Measurements from ENCODE around the gene NEK6.

Gene NEK6

DNA sequence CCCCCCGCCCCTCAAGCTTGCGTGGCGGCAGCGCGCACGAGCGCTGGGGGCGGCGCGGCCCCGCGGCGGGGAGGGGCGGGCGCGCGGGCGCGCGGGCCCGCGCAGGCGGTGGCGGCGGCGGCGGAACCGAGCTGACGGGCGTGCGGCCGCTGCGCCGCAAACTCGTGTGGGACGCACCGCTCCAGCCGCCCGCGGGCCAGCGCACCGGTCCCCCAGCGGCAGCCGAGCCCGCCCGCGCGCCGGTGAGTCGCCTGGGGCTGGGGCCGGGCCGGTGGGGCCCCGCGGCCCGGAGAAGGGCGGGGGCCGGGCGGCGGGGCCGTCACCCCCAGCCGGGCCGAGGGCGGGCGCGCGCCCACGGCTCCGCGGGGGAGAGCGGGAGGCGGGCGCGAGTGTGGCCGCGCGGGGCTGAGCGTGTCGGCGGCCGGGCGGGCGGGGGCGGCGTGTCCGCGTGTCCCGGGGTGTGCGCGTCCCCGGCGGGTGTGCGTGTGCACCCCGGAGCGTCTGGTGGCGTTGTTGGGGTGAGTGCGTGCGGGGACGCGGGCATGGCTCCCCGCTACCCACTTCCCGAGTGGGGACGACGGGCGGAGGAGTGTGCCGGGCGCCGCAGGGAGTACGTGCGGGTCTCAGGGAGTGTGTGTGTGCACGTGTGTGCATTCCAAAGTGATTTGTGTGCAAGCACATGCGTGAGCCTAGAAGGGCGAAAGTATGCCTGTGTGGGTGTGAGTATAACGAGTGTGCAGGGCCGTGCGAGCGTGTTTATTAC lies at the start of gene NEK6:
Gene NEK6 (plus strand): TSS at position 106 of the 763 bp plus-strand sequence. CDS start 44,016 bp downstream, outside the sequence.
- peak; percentile 40 for DNase-seq (ENCODE audit: low read depth, low spot score)

DNA sequence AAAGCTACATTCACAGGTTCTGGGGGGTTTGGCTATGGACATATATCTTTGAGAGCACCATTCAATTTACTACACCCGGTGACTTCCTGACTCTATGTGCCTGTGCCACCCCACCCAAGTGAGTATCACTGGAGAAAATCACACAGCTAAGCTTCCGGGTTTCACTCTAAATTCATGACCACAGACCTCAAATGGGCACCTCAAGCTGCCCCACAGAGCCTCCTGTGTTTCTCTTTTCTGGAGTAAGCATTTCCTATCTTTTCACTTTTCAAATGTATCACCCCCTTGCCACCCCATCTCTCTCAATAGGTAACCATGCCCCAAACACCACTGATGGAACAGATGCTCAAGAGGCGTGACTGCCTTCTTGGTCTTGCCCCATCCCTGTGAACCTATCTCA lies 49.2 kb upstream of the NEK6 start:
- no peak for DNase-seq (ENCODE audit: low read depth, low spot score)

DNA sequence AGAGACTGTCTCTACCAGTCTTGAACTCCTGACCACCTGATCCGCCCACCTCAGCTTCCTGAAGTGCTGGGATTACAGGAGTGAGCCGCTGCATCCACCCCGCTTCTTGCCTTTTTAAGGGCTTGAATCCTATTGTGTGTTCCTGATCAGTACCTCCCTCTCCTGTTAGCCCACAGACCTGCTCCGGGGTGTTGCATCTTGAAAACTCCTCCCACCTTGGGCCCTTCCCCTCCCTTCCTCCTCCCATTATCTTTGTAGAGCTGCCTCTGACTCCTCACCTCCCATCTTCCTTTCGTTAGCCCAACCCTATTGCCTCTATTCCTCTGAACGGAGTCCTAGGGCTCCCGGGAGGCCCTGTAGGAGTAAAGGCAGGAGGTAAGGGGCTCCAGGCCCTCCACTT lies 48.5 kb upstream of the NEK6 start:
- DNase-seq (ENCODE audit: low read depth, low spot score) = peak; percentile 83

DNA sequence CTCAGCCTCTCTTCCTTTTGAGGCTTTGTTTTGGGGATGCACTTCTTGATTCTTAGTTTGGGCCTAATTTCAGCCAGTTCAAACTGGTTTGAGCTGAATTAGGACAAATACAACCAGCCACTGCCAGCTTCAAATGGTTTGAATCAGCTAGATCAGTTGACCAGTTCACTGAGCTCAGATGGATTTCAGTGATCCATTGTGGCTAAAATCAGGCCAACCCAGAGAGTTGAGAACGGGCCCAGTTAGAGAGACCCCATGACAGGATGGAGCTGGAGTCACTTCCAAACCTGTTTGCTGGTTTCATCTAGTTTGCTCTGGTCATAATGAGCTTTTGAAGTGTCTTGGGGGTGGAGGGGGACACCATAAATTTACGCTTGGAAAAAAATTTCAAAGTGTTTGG lies 48.0 kb upstream of the NEK6 start:
- no peak for DNase-seq (ENCODE audit: low read depth, low spot score)

DNA sequence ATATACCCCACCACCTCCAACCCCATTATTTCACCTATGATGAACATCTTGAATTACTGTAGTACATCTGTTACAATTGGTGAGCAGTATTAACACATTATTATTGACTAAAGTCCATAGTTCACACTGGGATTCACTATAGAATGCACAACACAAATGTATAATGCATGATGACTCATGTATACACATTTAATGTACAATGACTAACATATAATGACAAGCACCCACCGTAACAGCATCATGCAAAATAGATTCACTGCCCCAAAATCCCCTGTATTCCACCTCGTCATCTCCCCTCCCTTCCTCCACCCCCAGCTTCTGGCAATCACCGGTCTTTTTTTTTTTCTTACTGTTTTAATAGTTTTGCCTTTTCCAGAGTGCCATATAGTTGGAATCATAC lies 47.1 kb upstream of the NEK6 start:
- no peak for DNase-seq (ENCODE audit: low read depth, low spot score)

DNA sequence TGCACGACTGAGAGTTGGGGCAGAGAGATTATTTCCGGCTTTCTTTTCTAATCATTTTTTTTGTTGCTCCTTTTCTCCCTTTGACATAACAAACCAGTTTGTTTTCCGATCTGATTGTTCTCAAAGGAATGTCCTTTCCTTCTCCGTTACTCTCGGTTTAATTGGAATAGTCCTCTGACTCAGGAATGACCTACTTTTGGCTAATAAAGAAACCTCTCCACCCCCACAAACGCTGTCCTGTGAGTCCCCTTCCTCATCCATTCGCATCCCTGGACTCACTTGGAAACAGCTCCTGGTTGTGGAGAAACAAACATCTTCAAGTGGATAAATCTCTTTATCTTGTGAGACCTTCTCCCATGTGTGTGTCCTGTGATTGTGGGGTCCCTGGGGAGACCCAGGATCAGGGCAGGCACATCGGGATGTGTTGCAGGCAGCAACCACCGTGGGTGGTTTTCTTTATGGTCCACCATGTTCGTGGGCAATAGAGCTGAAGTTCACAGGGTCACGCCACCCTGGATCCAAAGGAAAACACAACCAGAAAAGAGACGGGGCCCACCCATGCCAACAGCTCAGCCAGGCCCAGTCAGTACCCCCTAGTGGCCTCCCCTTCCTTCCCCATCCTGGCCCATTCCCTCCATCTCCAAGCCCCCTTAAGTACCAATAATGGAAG lies 45.2 kb upstream of the NEK6 start:
- no peak for DNase-seq (ENCODE audit: low read depth, low spot score)

DNA sequence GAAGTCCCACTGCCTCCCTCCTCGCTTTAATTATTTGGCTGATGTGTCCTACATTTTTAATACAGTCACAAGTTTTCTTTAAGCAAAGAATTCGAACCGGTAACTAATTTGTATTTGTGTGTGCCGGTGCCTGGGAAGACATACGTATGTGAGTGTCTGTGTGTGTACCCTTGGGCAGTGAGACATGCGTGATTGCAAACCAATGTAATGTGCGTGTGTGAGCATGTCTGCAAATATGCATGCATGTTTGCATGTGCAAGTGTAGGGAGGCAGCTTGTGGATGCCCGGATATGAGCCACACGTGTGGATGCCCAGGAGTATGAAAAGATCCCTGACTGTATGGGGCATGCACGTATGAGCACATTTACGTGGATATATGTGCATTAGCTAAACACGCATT lies 44.4 kb upstream of the NEK6 start:
- no peak for DNase-seq (ENCODE audit: low read depth, low spot score)

DNA sequence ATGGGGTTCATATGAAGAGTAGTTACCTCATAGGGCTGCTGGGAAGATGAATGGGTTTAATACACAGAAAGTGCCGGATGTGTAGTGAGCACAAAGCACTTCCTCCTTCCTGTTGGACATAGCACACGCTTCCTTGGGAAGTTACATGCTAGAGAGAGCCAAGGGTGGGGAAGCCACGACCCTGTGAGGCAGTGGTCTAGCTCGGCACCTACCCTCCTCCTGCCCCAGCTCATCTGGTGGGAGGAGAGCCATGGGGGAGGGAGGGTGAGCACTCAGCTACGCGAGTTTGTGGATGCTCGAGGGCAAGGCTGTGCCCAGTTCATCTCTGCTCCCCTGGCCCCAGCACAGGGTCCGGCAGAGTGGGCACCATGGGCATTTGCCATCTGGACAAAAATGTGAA lies 43.6 kb upstream of the NEK6 start:
- DNase-seq (ENCODE audit: low read depth, low spot score) = no peak

DNA sequence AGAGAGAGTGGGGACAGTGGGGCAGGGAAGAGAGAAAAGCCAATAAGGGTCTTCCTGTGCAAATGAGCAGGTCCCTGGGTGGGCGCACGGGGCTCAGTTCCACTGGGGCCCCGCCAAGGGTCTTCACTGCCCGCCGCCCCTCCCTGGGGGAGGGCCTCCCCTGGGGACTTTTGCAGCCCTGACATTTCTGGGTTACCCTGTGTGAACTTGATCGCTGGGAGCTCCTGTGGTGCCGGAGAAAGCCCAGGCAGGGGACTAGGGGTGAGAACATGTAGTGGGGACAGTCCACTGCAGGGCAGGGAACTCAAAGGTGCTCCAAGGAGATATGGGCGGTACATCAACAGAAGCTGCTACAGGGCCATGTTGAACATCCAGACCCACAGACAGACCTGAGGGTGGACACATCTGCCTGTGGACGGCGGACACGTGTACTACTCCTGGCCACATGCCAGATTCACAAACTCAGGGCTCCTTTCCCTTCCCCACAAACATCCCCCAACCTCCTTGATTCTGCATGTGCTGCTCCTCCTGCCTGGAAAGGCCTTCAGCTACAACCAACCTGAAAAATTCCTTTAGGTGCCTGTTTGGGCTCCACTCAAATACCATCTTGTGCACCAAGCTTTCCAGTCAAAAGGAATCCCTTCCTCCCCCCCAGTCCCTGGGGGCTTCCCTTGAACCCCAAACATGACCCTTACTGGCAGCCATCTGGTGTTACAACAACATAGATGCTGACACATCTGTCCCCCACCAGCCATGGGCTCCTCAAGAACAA lies 43.0 kb upstream of the NEK6 start:
- no peak for DNase-seq (ENCODE audit: low read depth, low spot score)

DNA sequence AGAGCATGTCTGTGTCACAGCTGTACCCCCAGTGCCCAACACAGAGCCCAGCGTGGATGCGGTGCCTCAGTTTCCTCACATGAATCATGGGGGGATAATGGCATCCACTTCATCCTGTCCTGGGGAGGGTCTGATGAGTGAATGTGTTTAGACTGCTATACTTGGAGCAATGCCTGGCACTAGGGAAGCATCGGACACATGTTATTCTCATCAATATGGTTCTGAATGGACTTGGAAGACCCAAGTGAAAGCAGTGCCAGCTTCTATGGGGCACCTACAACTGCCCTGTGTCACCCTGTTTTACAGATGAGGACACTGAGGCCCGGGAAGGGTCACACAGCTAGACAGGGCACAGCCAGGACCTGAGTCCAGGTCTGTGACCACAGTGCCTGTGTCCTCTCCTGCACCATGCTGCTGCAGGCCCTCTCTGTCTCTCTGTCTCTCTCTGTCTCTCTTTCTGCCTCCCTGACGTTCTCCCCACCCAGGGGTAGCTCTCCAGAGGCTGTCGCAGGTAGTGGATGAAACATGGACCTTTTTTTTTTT lies 42.3 kb upstream of the NEK6 start:
- no peak for DNase-seq (ENCODE audit: low read depth, low spot score)

DNA sequence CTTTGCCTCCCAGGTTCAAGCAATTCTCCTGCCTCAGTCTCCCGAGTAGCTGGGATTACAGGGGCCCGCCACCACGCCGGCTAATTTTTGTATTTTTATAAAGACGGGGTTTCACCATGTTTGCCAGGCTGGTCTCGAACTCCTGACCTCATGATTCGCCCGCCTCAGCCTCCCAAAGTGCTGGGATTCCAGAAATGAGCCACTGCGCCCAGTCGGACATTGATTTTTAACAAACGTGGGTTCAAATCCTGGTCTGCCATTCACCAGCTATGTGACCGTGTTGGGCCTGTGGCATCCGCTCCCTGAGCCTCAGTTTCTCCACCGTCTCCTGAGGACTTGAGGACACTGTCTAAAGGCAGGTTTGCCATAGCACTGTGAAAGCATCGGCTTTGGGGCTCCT lies 41.8 kb upstream of the NEK6 start:
- DNase-seq (ENCODE audit: low read depth, low spot score) = no peak

DNA sequence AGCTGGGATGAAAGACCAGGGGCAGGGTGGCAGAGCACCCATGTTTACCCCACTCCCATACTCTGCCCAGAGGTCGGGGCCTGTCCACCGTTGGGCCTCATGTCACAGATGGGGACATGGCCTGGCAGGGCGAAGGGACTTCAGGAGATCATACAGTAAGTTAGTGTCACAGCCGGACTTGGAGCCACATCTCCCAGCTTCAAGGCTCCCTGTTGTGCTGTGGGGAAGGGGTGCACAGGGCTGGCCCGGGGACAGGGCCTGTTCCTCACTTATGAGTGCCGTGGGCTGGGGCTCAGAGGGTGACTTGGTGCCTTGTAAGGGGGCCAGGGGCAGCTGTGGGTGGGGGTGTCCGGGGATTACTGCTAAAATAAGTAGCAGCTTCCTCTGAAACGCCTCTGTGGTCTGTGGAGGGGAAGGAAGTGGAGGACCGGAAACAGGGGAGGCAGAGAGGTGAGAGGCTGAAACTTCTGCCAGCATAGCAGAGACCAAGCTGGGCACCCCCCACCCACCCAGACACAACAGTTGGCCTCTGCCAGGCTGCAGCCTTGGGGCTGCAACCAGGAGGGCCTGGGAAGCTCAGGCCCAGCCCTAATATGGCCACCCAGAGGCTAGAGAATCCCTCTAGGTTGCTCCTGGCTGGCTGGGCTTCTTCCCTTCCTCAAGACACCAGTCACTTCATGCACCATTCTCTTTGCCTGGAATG lies 41.1 kb upstream of the NEK6 start:
- DNase-seq (ENCODE audit: low read depth, low spot score) = no peak

DNA sequence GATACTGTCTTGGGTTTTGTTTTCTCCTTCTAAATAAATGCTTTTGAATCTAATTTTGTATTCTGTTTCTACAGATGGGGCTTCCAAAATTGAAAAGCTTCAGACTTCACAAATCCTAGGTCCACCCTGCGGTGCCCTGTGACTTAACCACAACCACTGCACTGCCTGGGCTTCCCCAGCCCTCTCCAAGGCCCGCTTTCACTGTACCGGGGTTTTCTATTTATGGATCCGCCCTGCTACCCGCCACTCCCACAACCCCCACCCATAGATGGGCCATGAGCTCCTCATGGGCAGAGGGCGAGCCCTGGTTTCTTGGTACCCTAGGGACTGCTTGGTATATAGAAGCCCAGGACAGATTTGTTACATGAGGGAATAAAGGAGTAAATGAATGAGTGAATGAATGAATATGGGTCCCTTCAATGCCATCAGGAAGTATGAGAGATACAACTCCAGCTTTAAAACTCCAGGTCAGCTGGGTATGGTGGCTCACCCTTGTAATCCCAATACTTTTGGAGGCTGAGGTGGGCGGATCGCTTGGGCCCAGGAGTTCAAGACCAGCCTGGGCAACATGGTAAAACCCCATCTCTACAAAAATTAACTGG lies 39.8 kb upstream of the NEK6 start:
- DNase-seq (ENCODE audit: low read depth, low spot score) = no peak

DNA sequence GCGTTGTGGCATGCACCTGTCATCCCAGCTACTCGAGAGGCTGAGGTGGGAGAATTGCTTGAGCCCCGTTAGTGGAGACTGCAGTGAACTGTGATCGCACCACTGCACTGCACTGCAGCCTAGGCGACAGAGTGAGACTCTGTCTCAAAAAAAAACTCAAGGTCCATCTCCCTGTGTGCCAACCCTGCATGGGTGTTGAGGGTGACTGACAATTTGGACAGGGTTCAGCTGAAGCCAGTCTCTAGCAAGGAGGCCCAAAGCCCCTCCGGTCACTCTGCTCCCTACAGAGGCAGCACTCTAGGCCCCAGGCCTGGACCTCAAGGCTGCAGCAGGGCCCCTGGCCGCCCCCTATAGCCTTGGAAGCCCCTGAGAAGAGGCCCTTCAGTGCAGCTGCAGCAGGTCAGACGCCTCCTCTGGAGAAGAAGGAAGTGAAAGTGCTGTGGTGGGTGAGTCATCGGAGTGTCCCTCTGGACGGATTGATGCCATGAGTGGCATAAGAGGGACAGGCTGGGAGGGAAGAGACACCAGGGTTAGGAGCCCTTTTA lies 39.2 kb upstream of the NEK6 start:
- no peak for DNase-seq (ENCODE audit: low read depth, low spot score)

DNA sequence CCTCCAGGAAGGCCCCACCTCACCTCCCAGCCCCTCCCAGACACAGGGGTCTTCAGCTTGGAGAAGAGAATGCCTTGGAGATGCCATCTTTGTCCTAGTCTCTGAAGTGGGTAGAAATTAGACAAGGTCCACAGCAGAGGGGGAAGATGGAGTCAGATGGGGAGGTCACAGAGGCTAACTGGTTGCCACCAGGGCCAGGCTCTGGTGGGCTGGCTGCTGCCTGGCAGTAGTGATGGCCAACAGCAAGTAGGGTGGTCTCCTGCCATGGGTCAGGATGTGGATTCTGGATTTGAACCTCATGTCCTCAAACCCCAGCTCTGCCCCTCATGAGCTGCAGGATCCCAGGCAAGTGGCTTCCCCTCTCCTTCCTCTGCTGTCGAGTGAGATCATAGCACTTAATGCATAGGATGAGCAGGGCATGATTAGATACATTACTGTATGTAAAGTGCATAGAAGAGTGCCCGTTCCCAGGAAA lies 38.7 kb upstream of the NEK6 start:
- no peak for DNase-seq (ENCODE audit: low read depth, low spot score)

DNA sequence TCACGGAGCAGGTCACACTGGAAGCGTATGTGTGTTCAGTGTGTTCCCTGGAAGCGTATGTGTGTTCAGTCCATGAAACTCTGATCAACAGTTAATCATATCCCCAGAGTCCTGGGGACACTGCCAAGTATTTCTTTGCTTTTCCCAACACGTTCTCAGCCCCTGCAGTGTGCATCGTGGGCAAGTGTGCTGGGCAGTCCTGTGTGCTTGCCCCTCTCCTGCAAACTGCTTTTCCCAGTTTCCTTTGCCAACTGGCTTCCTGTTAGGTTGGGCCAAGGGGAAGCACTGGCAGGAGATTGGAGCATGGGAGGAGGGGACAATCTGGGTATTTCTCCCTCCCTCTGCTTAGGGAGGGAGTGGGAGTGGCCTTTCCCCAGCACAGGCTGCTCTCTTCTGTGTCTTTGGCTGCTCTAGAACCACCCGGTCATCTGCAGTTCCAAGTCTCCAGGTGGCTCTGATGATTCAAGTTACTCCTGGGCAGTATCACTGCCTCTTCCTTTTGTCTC lies 36.8 kb upstream of the NEK6 start:
- DNase-seq (ENCODE audit: low read depth, low spot score) = peak; percentile 33

DNA sequence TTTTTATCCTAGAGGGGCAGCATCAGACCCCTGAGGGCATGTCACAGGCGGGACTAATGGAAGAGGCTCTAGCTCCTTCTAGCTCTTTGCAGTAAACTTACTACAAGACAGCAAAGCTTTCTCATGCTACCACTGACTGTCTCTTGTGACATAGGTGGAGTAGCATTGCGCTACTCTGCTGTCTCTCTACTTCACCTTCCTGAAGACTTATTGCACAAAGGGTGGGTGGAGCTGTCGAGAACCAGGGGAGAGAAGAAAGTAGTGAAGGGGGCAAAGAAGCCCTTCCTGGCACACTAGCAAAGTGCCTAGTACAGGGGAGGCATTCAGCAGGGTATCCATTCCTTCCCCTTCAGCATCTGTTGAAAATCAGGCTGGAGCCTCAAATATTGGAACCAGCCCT lies 36.1 kb upstream of the NEK6 start:
- no peak for DNase-seq (ENCODE audit: low read depth, low spot score)

DNA sequence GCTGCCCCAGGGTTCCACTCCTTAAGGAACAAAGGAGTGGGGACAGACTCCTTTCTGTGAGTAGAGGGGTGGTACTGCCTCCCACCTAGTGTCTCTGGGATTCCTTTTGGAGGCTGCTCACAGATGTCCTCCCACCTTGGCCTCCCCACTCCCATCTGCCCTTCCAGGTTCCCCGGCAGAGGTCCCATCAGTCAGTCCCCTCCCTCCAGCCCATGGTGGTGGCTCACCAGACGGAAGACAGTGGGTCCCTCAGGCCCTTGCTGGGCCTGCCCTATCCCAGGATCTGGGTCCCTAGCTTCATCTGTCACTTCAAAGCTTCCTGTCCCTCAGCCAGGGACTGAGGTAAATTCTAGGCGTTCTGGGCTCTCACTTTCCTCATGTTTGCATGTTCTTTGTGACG lies 35.6 kb upstream of the NEK6 start:
- DNase-seq (ENCODE audit: low read depth, low spot score) = no peak

DNA sequence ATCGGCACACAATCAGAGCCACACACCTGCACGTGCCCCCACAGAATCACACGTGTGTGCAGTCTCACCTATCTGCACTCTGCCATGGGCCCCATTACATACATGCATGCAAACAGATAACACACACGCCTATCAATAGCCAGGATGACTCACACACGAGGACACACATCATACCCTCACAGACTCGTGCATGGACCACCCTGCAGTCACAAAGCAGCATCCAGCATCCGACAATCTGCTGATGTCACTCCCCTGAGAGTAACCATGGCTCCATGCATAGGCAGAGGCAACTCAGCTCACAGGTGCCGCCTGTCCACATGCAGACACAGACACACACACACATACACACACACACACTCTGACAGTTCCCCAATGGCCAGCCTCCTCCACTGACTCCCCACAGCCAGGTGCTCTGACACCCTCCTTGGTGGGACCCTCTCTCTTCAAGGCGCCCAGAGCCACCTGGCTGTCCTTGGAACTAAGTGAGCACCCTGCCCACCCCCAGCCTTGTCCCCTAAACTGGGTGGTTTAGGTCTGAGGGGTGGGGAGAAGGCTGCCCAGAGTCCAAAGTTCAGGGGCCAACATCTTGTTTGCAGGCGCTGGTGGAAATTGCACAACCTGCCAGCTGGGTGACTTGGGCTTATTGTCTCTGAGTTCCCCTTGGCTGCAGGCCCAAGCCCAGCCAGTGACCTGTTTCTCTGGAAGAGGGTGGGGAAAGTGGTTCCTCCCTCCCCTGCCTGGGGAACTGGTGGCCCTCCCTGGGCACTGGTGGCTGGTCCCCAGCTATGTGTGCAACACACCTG lies 34.6 kb upstream of the NEK6 start:
- DNase-seq (ENCODE audit: low read depth, low spot score) = no peak

DNA sequence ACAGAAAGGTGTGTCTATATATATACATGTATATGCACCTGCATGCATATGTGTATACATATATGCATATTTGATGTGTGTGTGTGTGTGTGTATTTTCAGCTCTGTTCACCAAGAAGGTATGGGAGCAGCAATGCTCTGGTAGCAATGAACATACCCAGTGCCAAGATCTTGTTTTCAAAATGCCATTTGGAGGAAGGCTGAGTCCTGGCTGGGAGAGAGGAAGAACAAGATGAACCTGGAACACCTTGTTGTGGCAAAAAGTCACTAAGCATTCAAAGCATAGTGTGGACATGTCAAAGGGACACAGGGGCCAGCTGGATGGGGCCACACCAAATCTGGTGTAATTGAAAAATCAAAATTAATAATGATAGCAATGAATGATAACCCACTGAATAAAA lies 31.8 kb upstream of the NEK6 start:
- DNase-seq (ENCODE audit: low read depth, low spot score) = no peak

Measured in ELF-1 (cell line).